ENCODE measurements around the gene PISD. TPM values are rescaled to one million over a fixed set of nuclear protein-coding genes. Genes with fewer than 3 reads are reported as not detected.
A peak's percentile ranks its signal among the peaks of the same experiment; 100 is the strongest.
"Not testable (repeated sequence)": the region's sequence is repeated elsewhere in the genome, so short reads cannot be mapped to it uniquely, and the experiment has no call there.

PISD gene
- total RNA-seq (2014; rRNA removed; shearing (Covaris generic)) = 24.0 and 28.2 TPM in 2 replicates

GRCh38 chr22:31661851-31662667, at the start of gene PISD:
TSS of gene PISD (minus strand) at chr22:31662215. CDS start at chr22:31662208, 7 bp downstream.
- peak; percentile 86 for DNase-seq (ENCODE audit: low spot score)

DNA sequence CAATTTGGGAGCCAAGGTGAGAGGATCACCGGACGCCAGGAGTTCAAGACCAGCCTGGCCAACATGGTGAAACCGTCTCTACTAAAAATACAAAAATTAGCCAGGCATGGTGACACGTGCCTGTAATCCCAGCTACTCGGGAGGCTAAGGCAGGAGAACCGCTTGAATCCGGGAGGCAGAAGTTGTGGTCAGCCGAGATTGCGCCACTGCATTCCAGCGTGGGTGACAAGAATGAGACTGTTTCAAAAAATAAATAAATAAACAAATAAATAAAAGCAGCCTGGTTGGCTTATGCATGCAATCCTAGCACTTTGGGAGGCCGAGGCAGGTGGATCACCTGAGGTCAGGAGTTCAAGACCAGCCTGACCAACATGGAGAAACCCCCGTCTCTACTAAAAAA, 49.2 kb upstream of the PISD start:
- DNase-seq (ENCODE audit: low spot score) = not testable (repeated sequence)

GRCh38 chr22:31707519-31707918, 45.5 kb upstream of the PISD start:
- no peak for DNase-seq (ENCODE audit: low spot score)

GRCh38 chr22:31695423-31695822, 33.4 kb upstream of the PISD start:
- DNase-seq (ENCODE audit: low spot score) = no peak

- not testable (repeated sequence) for DNase-seq (ENCODE audit: low spot score)
Measured at GRCh38 chr22:31694046-31694445, 32.0 kb upstream of the PISD start.

DNA sequence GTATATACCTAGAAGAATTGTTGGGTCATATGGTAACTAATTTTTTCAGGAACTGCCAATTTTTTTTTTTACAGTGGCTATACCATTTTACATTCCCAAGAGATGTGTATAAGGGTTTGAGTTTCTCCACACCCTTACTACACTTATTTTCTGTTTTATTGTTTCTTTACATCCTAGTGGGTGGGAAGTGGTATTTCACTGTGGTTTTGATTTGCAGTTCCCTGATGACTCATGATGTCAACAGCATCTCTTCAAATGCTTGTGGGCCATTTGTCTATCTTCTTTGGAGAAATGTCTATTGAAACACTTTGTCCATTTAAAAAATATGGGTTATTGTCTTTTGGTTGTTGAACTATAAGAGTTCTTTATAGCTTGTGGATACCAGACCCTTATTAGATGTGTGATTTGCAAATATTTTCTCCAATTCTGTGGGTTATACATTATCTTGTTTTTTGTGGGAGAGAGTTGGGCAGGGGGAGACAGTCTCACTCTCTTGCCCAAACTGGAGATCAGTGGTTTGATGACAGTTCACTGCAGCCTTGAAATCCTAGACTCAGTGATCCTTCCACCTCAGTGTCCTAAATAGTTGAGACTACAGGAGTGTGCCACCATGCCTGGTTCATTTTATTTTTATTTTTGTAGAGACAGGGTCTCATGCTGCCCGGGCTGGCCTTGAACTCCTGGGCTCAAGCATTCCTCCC, 30.3 kb upstream of the PISD start:
- DNase-seq (ENCODE audit: low spot score) = peak; percentile 11

DNA sequence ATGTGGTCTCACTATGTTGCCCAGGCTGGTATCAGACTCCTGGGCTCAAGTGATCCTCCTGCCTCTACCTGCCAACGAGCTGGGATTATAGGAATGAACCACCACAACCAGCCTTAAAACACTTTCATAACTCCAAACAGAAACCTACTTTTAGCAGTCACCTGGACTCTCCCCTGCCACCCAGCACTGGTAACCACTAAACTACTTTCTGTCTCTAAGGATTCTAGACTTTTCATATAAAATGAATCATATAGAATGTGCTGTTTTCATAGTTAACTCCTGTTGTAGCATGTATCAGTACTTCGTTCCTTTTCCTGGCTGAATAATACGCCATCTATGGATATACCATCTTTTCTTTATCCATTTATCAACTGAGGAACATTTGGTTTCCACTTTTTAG, 29.4 kb upstream of the PISD start:
- no peak for DNase-seq (ENCODE audit: low spot score)

DNA sequence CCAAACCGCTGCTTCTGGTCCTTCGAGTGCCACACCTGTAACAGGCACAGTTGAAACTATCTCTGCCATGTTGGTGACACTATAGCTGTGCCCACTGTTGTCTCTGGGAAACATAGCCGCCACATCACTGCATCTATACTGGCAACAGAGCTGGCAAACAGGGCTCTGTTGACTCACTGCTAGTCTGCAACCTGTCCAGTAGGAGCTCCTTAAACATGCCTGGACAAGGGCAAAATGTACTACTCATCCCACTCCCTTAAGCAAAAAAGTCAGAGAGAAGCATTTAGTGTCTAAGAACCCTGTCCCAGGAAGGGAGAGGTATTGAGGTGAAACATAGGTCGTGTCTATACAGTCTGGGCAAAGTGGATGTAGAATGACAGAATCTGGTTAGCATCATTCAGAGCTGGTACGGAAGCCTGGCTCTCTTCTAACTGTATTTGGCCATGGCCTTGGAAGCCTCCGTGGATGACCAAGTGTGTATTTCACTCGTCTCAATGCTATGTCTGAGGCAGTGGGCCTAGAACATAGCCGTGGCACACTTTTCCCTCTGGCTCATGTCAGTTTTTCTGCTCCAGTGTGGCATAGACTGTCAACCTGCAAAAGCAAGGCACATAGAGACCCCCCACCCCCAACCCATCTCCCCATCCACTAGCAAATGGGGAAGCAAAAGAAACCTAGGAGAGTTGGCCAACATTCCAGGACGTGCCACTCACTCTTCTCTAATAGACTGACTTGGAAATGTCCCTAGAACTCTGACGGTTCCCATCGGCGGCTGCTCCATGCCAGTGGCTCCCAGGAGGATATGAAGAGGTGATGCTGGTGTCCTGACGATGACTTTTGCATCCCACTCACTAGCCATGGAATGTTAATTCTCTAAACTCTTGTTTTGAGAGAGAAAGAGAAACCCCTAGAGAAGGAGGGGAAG, 21.4 kb upstream of the PISD start:
- no peak for DNase-seq (ENCODE audit: low spot score)

DNA sequence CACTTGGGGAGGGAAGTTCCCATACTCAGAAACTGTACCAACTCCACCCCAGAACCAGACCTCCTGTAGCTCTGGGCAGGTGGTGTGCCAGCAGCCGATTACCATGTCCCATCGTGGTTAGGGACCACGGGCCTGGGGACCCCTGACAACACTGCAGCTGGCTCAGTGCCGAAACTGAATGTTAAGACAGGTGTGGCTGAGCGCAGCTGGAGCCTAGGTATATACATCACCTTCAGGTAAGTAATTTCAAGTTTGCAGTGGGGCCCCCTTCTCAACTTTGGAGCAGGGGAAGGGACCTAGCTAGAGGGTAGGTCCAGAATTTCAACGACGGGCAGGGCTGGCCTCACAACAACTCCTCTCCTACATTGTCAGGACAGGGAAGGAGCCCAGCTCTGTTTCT, 20.7 kb upstream of the PISD start:
- no peak for DNase-seq (ENCODE audit: low spot score)

- DNase-seq (ENCODE audit: low spot score) = no peak
Measured at GRCh38 chr22:31681349-31682345, 19.6 kb upstream of the PISD start.

DNA sequence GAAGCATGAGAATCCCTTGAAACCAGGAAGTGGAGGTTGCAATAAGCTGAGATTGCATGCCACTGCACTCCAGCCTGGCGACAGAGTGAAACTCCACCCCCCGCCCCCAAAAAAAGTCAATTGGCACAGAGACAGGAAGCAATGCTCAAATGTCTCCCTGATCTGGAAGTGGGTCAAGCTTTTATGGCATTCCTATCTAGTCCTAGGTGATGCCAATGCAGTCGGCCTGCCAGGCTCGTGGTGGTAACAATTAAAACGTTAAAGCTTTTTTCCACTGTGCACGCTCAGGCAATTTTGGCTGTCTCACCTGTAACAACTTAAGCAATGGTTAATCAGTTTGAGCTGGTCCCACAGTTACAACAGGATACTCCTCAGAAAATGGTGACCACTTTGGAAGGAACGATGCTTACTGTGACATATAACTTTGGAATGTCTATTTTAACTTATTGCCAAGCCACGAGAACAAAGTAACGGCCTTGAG, 18.9 kb upstream of the PISD start:
- DNase-seq (ENCODE audit: low spot score) = peak; percentile 57

DNA sequence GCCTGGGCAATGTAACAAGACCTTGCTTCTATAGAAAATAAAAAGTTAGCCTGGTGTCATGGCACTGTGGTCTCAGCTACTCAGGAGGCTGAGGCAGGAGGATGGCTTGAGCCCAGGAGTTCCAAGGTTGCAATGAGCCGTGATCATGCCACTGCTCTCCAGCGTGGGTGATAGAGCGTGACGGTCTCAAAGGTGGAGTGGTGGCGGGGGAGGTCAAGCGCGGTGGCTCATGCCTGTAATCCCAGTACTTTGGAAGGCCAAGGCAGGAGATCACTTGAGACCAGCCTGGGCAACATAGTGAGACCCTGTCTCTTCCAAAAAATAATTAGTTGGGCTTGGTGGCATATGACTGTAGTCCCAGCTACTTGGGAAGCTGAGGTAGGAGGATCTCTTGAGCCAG, 16.7 kb upstream of the PISD start:
- DNase-seq (ENCODE audit: low spot score) = no peak

DNA sequence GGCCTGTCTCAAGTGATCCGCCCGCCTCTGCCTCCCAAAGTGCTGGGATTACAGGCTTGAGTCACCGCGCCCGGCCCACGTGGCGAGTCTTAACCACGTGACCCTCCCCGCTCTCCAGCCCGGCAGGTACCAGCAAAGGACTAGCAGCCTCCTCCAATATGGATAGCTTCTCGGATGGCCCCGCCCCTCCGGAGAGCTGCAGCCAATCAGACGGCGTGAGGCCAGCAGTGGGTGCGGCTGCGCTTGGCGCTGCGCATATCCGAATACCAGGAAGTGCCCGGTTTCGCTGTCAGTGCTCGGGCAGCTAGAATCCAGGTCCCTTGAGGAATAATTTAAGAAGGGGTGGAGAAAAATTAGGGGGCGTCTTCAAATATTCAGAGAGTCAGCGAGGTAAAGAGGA, 14.7 kb upstream of the PISD start:
- no peak for DNase-seq (ENCODE audit: low spot score)

- DNase-seq (ENCODE audit: low spot score) = not testable (repeated sequence)
Measured at GRCh38 chr22:31674219-31674618, 12.2 kb upstream of the PISD start.

GRCh38 chr22:31668849-31669248, 6.8 kb upstream of the PISD start:
- DNase-seq (ENCODE audit: low spot score) = not testable (repeated sequence)

DNA sequence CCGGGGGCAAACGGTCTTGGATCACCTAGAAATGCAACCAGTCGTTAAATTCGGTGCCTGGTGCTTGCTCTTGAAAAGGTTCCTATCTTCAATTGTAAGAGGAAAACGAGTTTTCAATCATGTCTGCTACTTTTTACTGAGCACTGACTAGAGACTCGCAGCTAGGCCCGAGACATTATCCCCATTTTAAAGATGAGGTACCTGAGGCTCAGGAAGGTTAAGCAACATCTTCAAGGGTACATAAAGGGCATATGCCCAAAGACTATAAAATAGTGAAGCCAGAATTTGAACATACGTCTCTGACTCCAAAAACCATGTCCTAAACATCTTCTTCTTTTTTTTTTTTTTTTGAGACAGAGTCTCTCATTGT, 638 bp upstream of the PISD start:
- DNase-seq (ENCODE audit: low spot score) = no peak

GRCh38 chr22:31660860-31661341, 1.1 kb downstream of the PISD start:
- peak; percentile 62 for DNase-seq (ENCODE audit: low spot score)

DNA sequence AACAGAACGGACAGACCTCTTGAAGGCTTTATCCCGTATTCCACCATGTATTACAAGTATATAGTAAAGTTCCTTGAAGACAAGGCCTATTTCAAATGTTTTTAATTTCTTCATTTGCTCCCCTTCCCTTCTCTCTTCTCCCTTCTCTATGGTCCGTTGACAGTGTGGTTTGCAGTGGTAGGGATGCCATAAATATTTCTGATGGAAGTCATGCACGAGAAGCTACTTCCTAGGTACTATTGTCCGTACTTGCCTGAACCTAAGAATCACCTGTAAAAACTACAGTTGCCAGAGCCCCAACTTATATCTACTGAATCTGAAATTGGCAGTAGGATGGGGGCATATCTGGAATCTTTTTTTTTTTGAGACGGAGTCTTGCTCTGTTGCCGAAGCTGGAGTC, 2.8 kb downstream of the PISD start:
- no peak for DNase-seq (ENCODE audit: low spot score)

GRCh38 chr22:31654408-31654807, 7.6 kb downstream of the PISD start:
- no peak for DNase-seq (ENCODE audit: low spot score)

DNA sequence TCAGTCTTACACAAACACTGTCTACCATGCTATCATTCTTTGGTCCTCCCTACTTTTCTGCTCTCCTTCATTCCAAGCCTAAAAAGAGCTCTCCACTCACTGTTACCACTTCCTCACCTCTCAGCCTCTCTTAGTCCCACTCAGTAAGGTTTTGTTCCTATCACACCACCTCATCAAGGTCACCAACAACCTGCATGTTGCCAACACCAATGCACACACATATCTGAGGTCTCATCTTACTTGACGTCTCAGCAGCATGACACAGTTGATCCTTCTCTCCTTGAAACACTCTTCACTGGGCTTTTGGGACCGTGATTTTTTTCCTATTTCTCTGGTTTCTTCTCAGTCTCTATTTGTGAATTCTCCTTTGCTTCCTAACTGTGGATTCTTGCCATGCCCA, 8.1 kb downstream of the PISD start:
- DNase-seq (ENCODE audit: low spot score) = no peak

All from A172 (cell line).